ENCODE results near the gene IRGC.

DNA sequence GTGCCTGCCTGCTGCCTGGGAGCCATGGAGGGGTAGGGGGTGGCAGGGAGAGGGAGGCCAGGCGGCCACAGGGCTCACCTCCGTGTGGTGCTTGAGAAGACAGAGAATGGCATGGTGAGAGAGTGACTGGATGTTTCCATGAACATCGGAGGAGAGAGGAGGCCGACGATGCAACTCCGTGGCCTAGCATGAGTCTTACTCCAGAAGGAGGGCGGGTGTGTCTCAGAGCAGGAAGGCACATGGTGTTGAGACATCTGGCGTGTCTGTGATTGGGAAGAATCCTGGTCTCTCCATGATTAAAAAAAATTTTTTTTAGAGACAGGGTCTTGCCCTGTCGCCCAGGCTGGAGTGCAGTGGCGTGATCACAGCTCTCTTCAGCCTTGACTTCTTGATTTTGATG, 5.1 kb downstream of the IRGC start:
- TF ChIP-seq CTCF (IDR thresholded peaks at IDR 0.05) (no peak), EP300 (IDR thresholded peaks at IDR 0.05) (no peak)

Data from upper lobe of left lung (tissue), 4 donors.